GM23338 (cell line): ENCODE data around the gene AFTPH. TPM values are rescaled to one million over a fixed set of nuclear protein-coding genes. Genes with fewer than 3 reads are reported as not detected.

Source experiments
- ATAC-seq: fragments of 200-7000 bp; cut with Tn5 transposase; 3 replicates; pipeline ENCODE4 v1.9.1; 2020
- DNase-seq: peaks from one replicate; pipeline ENCODE4 v3.0.0-alpha.2; 2015; ENCODE audit warnings: low spot score
- H2AFZ ChIP-seq: fragments of 200-600 bp; sonication (generic); 2 replicates; pipeline ENCODE4 v1.8.0; 2016; ENCODE audit warnings: antibody characterized with exemption, mild to moderate bottlenecking, moderate library complexity
- H3F3A ChIP-seq: fragments of 200-600 bp; sonication (generic); replicated peaks from 2 replicates; pipeline ENCODE4 v1.8.0; 2017; ENCODE audit warnings: antibody characterized with exemption, mixed run types, low read depth
- H3K27ac ChIP-seq: fragments of 200-600 bp; sonication (generic); 2 replicates; pipeline ENCODE4 v1.6.1; 2016; ENCODE audit warnings: low read depth
- H3K27me3 ChIP-seq: fragments of 200-600 bp; sonication (generic); 2 replicates; pipeline ENCODE4 v1.8.0; 2016; ENCODE audit warnings: mild to moderate bottlenecking, mixed run types, moderate library complexity; ENCODE audit not compliant: insufficient read depth
- H3K36me3 ChIP-seq: fragments of 200-600 bp; sonication (generic); 2 replicates; pipeline ENCODE4 v1.8.0; 2016; ENCODE audit warnings: mild to moderate bottlenecking; ENCODE audit not compliant: insufficient read depth
- H3K4me1 ChIP-seq: fragments of 200-600 bp; sonication (generic); 2 replicates; pipeline ENCODE4 v1.8.0; 2016; ENCODE audit warnings: mild to moderate bottlenecking, moderate library complexity; ENCODE audit not compliant: insufficient read depth
- H3K4me2 ChIP-seq: fragments of 200-600 bp; sonication (generic); 2 replicates; pipeline ENCODE4 v1.7.1; 2017; ENCODE audit warnings: mixed run types
- H3K4me3 ChIP-seq: fragments of 200-600 bp; sonication (generic); 2 replicates; pipeline ENCODE4 v1.6.1; 2016; ENCODE audit warnings: mixed run types
- H3K79me2 ChIP-seq: fragments of 200-600 bp; sonication (generic); replicated peaks from 2 replicates; pipeline ENCODE4 v1.8.0; 2017; ENCODE audit warnings: mild to moderate bottlenecking; ENCODE audit not compliant: insufficient read depth
- H3K9me2 ChIP-seq: fragments of 200-600 bp; sonication (generic); 2 replicates; pipeline ENCODE4 v1.8.0; 2017; ENCODE audit not compliant: insufficient read depth
- H4K20me1 ChIP-seq: fragments of 200-600 bp; sonication (generic); replicated peaks from 2 replicates; pipeline ENCODE4 v1.8.0; 2017; ENCODE audit warnings: mild to moderate bottlenecking; ENCODE audit not compliant: insufficient read depth
- H3K27ac Mint-ChIP-seq: 2 replicates; pipeline ENCODE4 v1.8.0; 2020; ENCODE audit warnings: inconsistent platforms, mild to moderate bottlenecking, moderate library complexity, mixed read lengths
- H3K27me3 Mint-ChIP-seq: 3 replicates; pipeline ENCODE4 v1.8.0; 2022; ENCODE audit warnings: low read depth, mild to moderate bottlenecking, moderate library complexity, mixed read lengths, inconsistent platforms; ENCODE audit not compliant: insufficient read depth, poor library complexity
- H3K36me3 Mint-ChIP-seq: 3 replicates; pipeline ENCODE4 v1.8.0; 2021; ENCODE audit warnings: low read depth, mild to moderate bottlenecking, inconsistent platforms, moderate library complexity, mixed read lengths
- H3K4me1 Mint-ChIP-seq: 3 replicates; pipeline ENCODE4 v1.8.0; 2020; ENCODE audit warnings: mild to moderate bottlenecking, inconsistent platforms, mixed read lengths
- H3K4me3 Mint-ChIP-seq: 3 replicates; pipeline ENCODE4 v1.8.0; 2021; ENCODE audit warnings: moderate library complexity, mild to moderate bottlenecking, inconsistent platforms, mixed read lengths
- H3K9me3 Mint-ChIP-seq: 3 replicates; pipeline ENCODE4 v1.8.0; 2020; ENCODE audit warnings: moderate library complexity, mild to moderate bottlenecking, inconsistent platforms, mixed read lengths
- CREB1 ChIP-seq: fragments of 250-450 bp; sonication (Bioruptor Pico); IDR thresholded peaks from 2 replicates; pipeline ENCODE4 v1.5.0; 2020; ENCODE audit warnings: low read depth, mild to moderate bottlenecking, moderate library complexity
- EZH2 ChIP-seq: fragments of 200-600 bp; sonication (generic); IDR thresholded peaks from one replicate; pipeline ENCODE4 v1.8.0; 2017; ENCODE audit warnings: antibody characterized with exemption, mild to moderate bottlenecking, low read depth; ENCODE audit not compliant: unreplicated experiment
- JUNB ChIP-seq: IDR thresholded peaks from one replicate; pipeline ENCODE4 v1.6.1; 2016; ENCODE audit warnings: antibody characterized with exemption; ENCODE audit not compliant: unreplicated experiment
- polyA plus RNA-seq: library from polyadenylated mRNA; unstranded; fragments of >200 nt; fragmentation: Nextera tagmentation; extraction: Ambion mirVana; gene quantifications from 2 replicates; pipeline ENCODE4 v1.2.1, GENCODE V29; 2016
- total RNA-seq: library from RNA; depleted of rRNA; stranded (reverse); fragments of >200 nt; shearing (Covaris generic); gene quantifications from 2 replicates; pipeline ENCODE4 v1.2.3, GENCODE V29; 2014
- TF ChIP-seq, protein P1 (sequence below): fragments of 250-450 bp; sonication (Bioruptor Pico); IDR thresholded peaks from 2 replicates; pipeline ENCODE4 v1.5.0; 2020; ENCODE audit warnings: mild to moderate bottlenecking, moderate library complexity

AFTPH gene
- total and polyA plus RNA-seq, 2 experiments from 2014 or later, result 14.9 to 20.6 TPM

DNA sequence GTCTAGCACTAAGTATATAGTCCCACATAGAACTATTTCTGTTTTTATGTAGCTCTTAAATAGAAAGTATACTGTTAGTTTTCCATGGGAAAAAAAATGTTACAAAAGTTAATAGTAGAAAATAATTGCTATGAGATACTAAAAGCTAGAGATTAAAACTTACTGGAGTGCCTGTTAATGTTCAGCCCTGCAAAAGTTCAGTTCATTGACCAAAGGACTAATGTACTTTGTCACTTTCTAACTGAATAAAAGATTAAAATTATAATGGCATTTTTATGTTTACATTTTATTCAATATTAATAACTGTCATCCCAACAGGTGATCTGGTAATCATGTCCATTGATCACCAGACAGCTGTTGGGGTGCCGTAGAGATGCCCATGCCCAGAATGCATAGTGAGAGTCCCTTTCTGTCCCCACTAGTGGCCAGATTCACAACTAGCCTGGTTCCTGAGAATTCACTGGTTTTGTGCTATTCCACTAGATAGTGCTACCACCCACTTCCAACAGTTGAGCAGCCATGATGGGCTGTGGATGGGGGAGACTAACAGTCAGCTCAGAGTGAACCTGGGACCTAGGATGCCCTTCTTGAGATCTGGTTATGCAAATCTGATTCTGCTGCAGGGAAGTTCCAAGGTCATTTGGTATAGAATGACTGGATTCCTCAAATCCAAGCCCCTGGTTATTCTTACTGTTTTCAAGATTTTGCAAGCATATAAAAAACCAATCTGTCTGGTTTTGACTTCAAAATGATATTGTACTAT lies 57.8 kb downstream of the AFTPH start (continued):
- TF ChIP-seq, protein P1, sequence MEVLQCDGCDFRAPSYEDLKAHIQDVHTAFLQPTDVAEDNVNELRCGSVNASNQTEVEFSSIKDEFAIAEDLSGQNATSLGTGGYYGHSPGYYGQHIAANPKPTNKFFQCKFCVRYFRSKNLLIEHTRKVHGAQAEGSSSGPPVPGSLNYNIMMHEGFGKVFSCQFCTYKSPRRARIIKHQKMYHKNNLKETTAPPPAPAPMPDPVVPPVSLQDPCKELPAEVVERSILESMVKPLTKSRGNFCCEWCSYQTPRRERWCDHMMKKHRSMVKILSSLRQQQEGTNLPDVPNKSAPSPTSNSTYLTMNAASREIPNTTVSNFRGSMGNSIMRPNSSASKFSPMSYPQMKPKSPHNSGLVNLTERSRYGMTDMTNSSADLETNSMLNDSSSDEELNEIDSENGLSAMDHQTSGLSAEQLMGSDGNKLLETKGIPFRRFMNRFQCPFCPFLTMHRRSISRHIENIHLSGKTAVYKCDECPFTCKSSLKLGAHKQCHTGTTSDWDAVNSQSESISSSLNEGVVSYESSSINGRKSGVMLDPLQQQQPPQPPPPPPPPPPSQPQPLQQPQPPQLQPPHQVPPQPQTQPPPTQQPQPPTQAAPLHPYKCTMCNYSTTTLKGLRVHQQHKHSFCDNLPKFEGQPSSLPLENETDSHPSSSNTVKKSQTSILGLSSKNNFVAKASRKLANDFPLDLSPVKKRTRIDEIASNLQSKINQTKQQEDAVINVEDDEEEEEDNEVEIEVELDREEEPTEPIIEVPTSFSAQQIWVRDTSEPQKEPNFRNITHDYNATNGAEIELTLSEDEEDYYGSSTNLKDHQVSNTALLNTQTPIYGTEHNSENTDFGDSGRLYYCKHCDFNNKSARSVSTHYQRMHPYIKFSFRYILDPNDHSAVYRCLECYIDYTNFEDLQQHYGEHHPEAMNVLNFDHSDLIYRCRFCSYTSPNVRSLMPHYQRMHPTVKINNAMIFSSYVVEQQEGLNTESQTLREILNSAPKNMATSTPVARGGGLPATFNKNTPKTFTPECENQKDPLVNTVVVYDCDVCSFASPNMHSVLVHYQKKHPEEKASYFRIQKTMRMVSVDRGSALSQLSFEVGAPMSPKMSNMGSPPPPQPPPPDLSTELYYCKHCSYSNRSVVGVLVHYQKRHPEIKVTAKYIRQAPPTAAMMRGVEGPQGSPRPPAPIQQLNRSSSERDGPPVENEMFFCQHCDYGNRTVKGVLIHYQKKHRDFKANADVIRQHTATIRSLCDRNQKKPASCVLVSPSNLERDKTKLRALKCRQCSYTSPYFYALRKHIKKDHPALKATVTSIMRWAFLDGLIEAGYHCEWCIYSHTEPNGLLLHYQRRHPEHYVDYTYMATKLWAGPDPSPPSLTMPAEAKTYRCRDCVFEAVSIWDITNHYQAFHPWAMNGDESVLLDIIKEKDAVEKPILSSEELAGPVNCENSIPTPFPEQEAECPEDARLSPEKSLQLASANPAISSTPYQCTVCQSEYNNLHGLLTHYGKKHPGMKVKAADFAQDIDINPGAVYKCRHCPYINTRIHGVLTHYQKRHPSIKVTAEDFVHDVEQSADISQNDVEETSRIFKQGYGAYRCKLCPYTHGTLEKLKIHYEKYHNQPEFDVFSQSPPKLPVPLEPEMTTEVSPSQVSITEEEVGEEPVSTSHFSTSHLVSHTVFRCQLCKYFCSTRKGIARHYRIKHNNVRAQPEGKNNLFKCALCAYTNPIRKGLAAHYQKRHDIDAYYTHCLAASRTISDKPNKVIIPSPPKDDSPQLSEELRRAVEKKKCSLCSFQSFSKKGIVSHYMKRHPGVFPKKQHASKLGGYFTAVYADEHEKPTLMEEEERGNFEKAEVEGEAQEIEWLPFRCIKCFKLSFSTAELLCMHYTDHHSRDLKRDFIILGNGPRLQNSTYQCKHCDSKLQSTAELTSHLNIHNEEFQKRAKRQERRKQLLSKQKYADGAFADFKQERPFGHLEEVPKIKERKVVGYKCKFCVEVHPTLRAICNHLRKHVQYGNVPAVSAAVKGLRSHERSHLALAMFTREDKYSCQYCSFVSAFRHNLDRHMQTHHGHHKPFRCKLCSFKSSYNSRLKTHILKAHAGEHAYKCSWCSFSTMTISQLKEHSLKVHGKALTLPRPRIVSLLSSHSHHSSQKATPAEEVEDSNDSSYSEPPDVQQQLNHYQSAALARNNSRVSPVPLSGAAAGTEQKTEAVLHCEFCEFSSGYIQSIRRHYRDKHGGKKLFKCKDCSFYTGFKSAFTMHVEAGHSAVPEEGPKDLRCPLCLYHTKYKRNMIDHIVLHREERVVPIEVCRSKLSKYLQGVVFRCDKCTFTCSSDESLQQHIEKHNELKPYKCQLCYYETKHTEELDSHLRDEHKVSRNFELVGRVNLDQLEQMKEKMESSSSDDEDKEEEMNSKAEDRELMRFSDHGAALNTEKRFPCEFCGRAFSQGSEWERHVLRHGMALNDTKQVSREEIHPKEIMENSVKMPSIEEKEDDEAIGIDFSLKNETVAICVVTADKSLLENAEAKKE (CRISPR knock-in tag), result no peak

DNA sequence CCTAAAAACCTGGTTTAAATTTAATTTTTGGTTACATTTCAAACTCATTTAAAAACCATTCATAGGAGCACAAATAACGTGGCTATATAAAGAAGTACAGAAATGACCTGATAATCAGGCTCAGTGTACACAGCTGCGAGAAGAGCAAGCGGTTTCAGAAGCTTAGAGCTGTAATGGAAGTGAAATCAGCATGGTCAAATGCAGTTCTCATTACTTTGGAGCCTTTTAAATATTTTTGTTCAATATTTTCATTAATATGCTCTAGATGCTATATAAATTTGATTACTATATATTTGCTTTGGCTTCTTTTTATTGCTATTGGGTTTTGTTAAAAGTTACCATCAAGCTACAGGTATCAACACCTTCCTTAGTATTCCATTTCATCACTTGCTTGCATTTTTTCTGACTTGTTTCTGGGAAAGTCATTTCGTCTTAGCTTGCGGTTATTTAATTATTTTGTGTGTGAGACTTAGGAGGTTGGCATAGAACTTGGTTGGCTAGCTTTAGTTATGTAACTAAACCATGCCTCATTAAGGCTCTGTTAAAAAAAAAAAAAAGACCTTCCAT lies 58.7 kb downstream of the AFTPH start:
- H3K27me3 Mint-ChIP-seq, result no peaks in the 10 kb centered on the region
- H3K9me3 Mint-ChIP-seq, result no peaks in the 10 kb centered on the region
- H3K36me3 Mint-ChIP-seq, result peaks cover 3% of the 10 kb centered on the region; the same call in 1 of the 3 replicates
- H3K4me3 Mint-ChIP-seq, result no peak overlapping the region
- Histone ChIP-seq H3K27me3 (no peaks in the 10 kb centered on the region), H3K9me2 (no peaks in the 10 kb centered on the region), H3K27ac (no peak overlapping the region), H3K4me1 (no peaks in the 10 kb centered on the region), H3K79me2 (no peaks in the 10 kb centered on the region), H3K4me3 (no peak overlapping the region), H3F3A (no peaks in the 10 kb centered on the region), H3K4me2 (no peak overlapping the region), H3K36me3 (no peaks in the 10 kb centered on the region), H4K20me1 (no peaks in the 10 kb centered on the region), H2AFZ (no peak overlapping the region)
- no peaks in the 10 kb centered on the region; the same call in 2 of the 3 replicates for H3K4me1 Mint-ChIP-seq
- ATAC-seq (no peak), DNase-seq (no peak)
- H3K27ac Mint-ChIP-seq, result no peak overlapping the region
- TF ChIP-seq JUNB, result no peak
- TF ChIP-seq, protein P1 (CRISPR knock-in tag), result no peak
- TF ChIP-seq CREB1 (CRISPR knock-in tag), result no peak
- no peak for TF ChIP-seq EZH2
